Activated CD4-positive, CD25-positive, alpha-beta regulatory T cell treated with anti-CD3 and anti-CD28 coated beads, Interleukin-2, amount 50 U/mL, for 72 hours (primary cell): ENCODE measurements around the gene AGAP2.
"Not testable (repeated sequence)": the region's sequence is repeated elsewhere in the genome, so short reads cannot be mapped to it uniquely, and the experiment has no call there.

Experiments
- DNase-seq: peaks from one replicate; pipeline ENCODE4 v3.0.0; 2021

Gene AGAP2

DNA sequence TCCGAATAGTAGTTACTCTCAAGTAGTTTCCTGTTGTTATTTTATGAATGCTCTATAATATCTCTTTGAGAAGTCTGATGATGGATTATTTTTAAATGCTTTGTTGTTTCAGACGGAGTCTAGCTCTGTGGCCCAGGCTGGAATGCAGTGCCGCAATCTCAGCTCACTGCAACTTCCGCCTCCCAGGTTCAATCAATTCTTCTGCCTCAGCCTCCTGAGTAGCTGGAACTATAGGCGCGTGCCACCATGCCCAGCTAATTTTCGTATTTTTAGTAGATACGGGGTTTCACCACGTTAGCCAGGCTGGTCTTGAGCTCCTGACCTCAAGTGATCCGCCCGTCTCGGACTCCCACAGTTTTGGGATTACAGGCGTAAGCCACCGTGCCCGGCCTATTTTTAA is 46.0 kb downstream of the AGAP2 start:
- DNase-seq: no peak

DNA sequence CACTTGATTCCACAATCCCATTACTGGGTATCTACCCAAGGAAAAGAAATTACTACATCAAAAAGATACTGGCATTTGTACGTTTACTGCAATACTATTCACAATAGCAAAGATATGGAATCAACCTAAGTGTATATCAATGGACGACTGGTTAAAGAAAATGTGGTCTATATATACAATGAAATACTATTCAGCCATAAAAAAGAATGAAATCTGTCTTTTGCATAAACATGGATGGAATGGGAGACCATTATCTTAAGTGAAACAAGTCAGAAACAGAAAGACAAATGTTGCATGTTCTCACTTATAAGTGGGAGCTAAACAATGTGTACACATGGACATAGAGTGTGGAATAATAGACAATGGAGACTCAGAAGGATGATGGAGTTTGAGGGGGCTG is 49.6 kb downstream of the AGAP2 start:
- DNase-seq: no peak

DNA sequence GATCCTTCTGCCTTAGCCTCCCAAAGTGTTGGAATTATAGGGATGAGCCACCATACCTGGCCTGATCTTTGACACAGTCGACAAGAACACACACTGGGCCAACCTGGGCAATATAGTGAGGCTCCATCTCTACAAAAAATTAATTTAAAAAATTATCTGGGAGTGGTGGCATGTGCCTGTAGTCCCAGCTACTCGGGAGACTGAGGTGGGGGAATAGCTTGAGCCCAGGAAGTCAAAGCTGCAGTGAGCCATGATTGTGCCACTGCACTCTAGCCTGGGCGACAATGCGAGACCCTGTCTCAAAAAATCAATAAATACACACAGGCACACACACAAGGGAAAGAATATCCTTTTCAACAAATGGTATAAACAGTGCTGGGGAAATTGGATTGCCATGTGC is 50.7 kb downstream of the AGAP2 start:
- no peak for DNase-seq

GRCh38 chr12:57679697-57680096 is 58.8 kb downstream of the AGAP2 start:
- DNase-seq: no peak

DNA sequence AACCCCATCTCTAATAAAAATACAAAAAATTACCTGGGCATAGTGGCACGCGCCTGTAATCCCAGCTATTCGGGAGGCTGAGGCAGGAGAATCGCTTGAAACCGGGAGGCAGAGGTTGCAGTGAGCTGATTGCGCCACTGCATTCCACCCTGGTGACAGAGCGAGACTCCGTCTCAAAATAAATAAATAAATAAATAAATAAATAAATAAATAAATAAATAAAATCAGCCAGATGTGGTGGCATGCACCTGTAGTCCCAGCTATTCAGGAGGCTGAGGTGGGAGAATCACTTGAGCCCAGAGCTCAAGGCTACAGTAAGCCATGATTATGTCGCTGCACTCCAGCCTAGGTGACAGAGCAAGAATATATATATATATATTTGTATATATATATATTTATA is 60.6 kb downstream of the AGAP2 start:
- not testable (repeated sequence) for DNase-seq

DNA sequence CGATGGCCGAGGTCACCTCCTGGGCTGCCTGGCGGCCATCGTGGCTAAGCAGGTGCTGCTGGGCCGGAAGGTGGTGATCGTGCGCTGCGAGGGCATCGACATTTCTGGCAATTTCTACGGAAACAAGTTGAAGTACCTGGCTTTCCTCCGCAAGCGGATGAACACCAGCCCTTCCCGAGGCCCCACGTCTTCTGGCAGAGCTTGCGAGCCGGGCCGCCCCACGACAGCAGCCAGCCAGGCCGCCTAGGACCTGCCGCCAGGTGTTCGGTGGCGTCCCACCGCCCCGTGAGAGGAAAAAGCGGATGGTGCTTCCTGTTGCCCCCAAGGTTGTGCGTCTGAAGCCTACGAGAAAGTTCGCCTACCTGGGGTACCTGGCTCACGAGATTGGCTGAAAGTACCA is 63.9 kb downstream of the AGAP2 start:
- no peak for DNase-seq
